Activated naive CD8-positive, alpha-beta T cell treated with anti-CD3 and anti-CD28 coated beads, Interleukin-2, amount 10 ng/mL, durations not matched to agents 7 days and 5 days (primary cell): ENCODE measurements around the gene TRIO. TPM values are rescaled to one million over a fixed set of nuclear protein-coding genes. Genes with fewer than 3 reads are reported as not detected.

Source experiments
- ATAC-seq: fragments of 150-1000 bp; cut with Tn5 transposase; one replicate; pipeline ENCODE4 v1.10.0; 2021; ENCODE audit warnings: low read depth, moderate library complexity
- POLR2A ChIA-PET: fragments of 350-600 bp; sonication (Branson Sonifier 250); formaldehyde crosslinking; loops from one replicate; lab custom pipeline; 2021; ENCODE audit warnings: antibody characterized with exemption; lab: Charles Lee
- DNase-seq: peaks from one replicate; pipeline ENCODE4 v3.0.0; 2021
- H3K27ac Mint-ChIP-seq: one replicate; pipeline ENCODE4 v1.8.0; 2022; ENCODE audit warnings: mild to moderate bottlenecking, mixed read lengths
- H3K27me3 Mint-ChIP-seq: one replicate; pipeline ENCODE4 v1.8.0; 2022; ENCODE audit warnings: mild to moderate bottlenecking, moderate library complexity, mixed read lengths
- H3K36me3 Mint-ChIP-seq: one replicate; pipeline ENCODE4 v1.8.0; 2021; ENCODE audit warnings: mild to moderate bottlenecking, mixed read lengths
- H3K4me1 Mint-ChIP-seq: one replicate; pipeline ENCODE4 v1.8.0; 2021; ENCODE audit warnings: mixed read lengths
- H3K4me3 Mint-ChIP-seq: one replicate; pipeline ENCODE4 v1.8.0; 2022; ENCODE audit warnings: mild to moderate bottlenecking, moderate library complexity, mixed read lengths
- H3K9me3 Mint-ChIP-seq: one replicate; pipeline ENCODE4 v1.8.0; 2021; ENCODE audit warnings: mixed read lengths
- total RNA-seq, 2 experiments: library from RNA; stranded (reverse); gene quantifications; one replicate each; pipeline ENCODE4 v1.2.3, GENCODE V29; 2021

TRIO gene
- total RNA-seq, 2 experiments from 2014 or later: 7.7 to 7.9 TPM

- no peak for DNase-seq
- no peak for ATAC-seq
- H3K27ac Mint-ChIP-seq: no peak overlapping the region
- H3K27me3 Mint-ChIP-seq: peaks cover 6% of the 10 kb centered on the region
- H3K36me3 Mint-ChIP-seq: no peaks in the 10 kb centered on the region
- no peaks in the 10 kb centered on the region for H3K9me3 Mint-ChIP-seq
- H3K4me1 Mint-ChIP-seq: no peaks in the 10 kb centered on the region
- H3K4me3 Mint-ChIP-seq: no peak overlapping the region
- POLR2A ChIA-PET: no interaction called here
These were observed 149.9 kb downstream of the TRIO start for GRCh38 chr5:14292766-14293658.

DNA sequence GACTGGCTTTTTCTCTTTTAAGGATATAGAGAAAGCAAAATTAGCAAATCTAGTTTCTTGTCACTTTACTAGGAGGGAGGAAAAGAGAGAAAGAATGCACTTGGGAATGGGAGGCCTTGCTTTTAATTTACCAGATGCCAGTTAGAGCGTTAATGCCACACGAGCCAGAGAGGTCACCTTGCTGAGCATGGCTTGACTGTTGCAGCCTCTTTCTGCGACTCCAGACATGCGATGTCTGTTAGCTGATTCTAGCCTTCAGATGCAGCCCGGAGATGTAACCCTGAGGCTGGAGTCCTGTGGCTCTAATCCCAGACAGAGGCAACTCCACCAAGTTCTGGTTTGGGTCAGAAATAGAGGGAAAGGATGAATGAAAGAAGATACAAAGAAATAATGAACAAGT is 152.5 kb downstream of the TRIO start:
- no peak for ATAC-seq
- Mint-ChIP-seq H3K4me3 (no peak overlapping the region), H3K4me1 (no peaks in the 10 kb centered on the region), H3K9me3 (no peaks in the 10 kb centered on the region), H3K27ac (no peak overlapping the region), H3K36me3 (no peaks in the 10 kb centered on the region), H3K27me3 (peaks cover 6% of the 10 kb centered on the region)
- POLR2A ChIA-PET: no interaction called here
- DNase-seq: no peak

- Mint-ChIP-seq H3K27me3 (peaks cover 10% of the 10 kb centered on the region), H3K36me3 (no peaks in the 10 kb centered on the region), H3K4me1 (no peaks in the 10 kb centered on the region), H3K9me3 (no peaks in the 10 kb centered on the region), H3K4me3 (no peak overlapping the region), H3K27ac (no peak overlapping the region)
- DNase-seq (no peak), ATAC-seq (no peak)
- POLR2A ChIA-PET: no interaction called here
These were observed 153.6 kb downstream of the TRIO start for GRCh38 chr5:14296533-14297331.

GRCh38 chr5:14297697-14298096 is 154.6 kb downstream of the TRIO start:
- H3K36me3 Mint-ChIP-seq: no peaks in the 10 kb centered on the region
- H3K4me1 Mint-ChIP-seq: no peaks in the 10 kb centered on the region

DNA sequence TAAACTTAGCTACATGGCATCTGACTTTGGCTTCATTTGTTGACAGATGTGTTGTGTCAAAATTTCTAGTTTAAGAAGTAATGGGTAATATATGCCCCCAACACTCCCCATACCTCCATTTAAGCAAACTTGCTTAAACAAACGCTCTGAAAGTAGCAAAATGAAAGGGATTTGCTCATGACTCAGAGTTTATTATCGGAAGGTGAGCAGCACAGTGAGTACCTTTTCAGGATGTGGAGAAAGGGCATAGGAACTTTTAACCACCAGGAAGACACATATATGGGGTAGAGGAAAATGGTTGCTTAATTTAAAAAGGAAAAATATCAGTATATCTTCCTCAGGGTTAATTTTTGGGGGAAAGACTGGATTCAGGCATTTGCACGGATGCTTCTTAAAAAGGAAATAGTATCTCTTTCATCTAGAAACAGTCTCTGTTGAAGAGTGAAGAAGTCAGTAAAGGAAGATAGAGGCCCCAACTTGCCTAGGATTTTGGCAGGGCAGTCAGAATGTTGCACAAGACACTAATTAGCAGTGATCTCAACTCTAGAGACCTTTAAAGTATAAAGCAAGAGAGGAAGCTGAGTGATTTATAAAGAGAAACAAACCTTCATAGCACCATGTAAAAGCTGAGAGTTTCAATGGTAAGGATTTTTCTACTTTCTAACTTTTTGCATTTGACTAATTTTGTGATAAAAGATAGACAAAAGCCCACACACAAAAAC is 155.1 kb downstream of the TRIO start:
- peaks cover 7% of the 10 kb centered on the region for H3K27me3 Mint-ChIP-seq
- H3K4me3 Mint-ChIP-seq: no peak overlapping the region
- no peaks in the 10 kb centered on the region for H3K4me1 Mint-ChIP-seq
- DNase-seq: no peak
- no peaks in the 10 kb centered on the region for H3K9me3 Mint-ChIP-seq
- POLR2A ChIA-PET: no interaction called here
- no peaks in the 10 kb centered on the region for H3K36me3 Mint-ChIP-seq
- no peak overlapping the region for H3K27ac Mint-ChIP-seq
- ATAC-seq: no peak

More at GRCh38 chr5:14297697-14298096, 154.6 kb downstream of the TRIO start:
- H3K4me3 Mint-ChIP-seq: no peak overlapping the region
- POLR2A ChIA-PET: no interaction called here
- DNase-seq (no peak), ATAC-seq (no peak)
- no peaks in the 10 kb centered on the region for H3K9me3 Mint-ChIP-seq
- peaks cover 7% of the 10 kb centered on the region for H3K27me3 Mint-ChIP-seq
- H3K27ac Mint-ChIP-seq: no peak overlapping the region

DNA sequence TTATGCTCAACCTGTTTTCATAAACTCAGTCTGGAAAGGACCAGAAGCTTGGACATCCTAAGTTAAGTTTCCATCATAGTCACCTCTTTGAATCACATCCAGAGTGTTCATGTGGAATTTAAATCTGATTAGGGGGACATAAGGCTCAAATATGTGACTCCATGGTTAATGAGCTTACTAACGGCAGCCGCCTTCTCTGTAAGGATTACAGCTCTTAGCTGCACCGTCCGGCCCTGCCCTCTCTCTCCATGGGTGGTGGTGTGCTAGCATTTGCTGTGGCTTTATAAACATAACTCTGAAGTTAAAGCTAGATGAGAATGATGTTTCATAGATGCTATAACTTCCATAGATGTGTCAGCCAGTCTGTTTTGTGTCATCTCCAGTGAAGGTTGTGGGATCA is 156.5 kb downstream of the TRIO start:
- POLR2A ChIA-PET: no interaction called here
- Mint-ChIP-seq H3K4me3 (no peak overlapping the region), H3K36me3 (no peaks in the 10 kb centered on the region), H3K27ac (no peak overlapping the region), H3K27me3 (peaks cover 4% of the 10 kb centered on the region), H3K4me1 (no peaks in the 10 kb centered on the region), H3K9me3 (no peaks in the 10 kb centered on the region)
- no peak for DNase-seq
- no peak for ATAC-seq

DNA sequence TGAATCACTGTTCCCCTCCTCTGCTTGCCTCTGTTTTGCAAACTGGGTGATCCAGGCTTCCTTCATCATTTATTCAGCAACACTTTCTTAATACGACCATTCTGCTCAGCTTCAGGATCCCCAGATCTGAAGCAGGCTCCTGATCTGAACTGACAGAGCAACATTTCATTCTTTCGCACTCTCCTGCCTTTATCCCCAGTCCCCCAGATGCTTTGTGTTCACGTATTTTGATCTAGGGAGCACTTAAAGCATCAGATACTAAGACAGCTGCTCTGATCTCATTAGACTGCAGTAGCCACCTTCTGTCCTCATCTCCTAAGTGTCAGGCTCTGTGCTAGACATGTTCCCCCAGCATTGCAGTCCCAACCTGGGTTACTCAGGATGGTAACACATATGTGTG is 158.0 kb downstream of the TRIO start:
- Mint-ChIP-seq H3K4me3 (no peak overlapping the region), H3K9me3 (no peaks in the 10 kb centered on the region), H3K4me1 (no peaks in the 10 kb centered on the region), H3K36me3 (no peaks in the 10 kb centered on the region), H3K27ac (no peak overlapping the region), H3K27me3 (peaks cover 4% of the 10 kb centered on the region)
- POLR2A ChIA-PET: no interaction called here
- ATAC-seq (no peak), DNase-seq (no peak)

- no peaks in the 10 kb centered on the region for H3K36me3 Mint-ChIP-seq
- H3K27me3 Mint-ChIP-seq: peaks cover 4% of the 10 kb centered on the region
- ATAC-seq: no peak
- H3K4me1 Mint-ChIP-seq: no peaks in the 10 kb centered on the region
- POLR2A ChIA-PET: no interaction called here
- DNase-seq: no peak
- H3K9me3 Mint-ChIP-seq: no peaks in the 10 kb centered on the region
- no peak overlapping the region for H3K4me3 Mint-ChIP-seq
- H3K27ac Mint-ChIP-seq: no peak overlapping the region
These were observed 159.2 kb downstream of the TRIO start for GRCh38 chr5:14302330-14302729.

DNA sequence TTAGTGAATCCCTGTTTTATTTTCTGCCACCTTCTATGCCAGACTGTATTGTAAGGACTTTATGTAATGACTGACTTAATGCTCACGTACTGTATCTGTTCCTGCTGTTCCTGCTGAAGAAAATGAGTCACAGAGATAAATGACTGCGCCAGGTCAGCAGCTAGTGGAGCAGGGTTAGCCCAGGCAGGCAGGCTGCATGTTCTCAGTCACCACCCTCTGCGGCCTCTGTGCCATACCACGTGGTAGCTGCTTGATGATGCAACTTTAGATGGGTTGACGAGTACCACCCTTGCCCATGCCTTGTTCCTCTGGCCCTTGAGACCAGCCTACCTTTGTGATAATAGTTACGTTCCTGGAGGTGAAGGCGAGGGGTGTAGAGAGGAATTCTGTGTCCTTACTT is 161.9 kb downstream of the TRIO start:
- Mint-ChIP-seq H3K4me3 (no peak overlapping the region), H3K27me3 (peaks cover 4% of the 10 kb centered on the region), H3K36me3 (no peaks in the 10 kb centered on the region), H3K9me3 (peaks cover 6% of the 10 kb centered on the region), H3K27ac (no peak overlapping the region), H3K4me1 (no peaks in the 10 kb centered on the region)
- POLR2A ChIA-PET: no interaction called here
- ATAC-seq (no peak), DNase-seq (no peak)

GRCh38 chr5:14306329-14306815 is 163.2 kb downstream of the TRIO start:
- H3K27me3 Mint-ChIP-seq: peaks cover under 1% of the 10 kb centered on the region
- H3K4me1 Mint-ChIP-seq: no peaks in the 10 kb centered on the region
- POLR2A ChIA-PET: no interaction called here
- H3K36me3 Mint-ChIP-seq: no peaks in the 10 kb centered on the region
- no peak overlapping the region for H3K4me3 Mint-ChIP-seq
- no peak for ATAC-seq
- peaks cover 6% of the 10 kb centered on the region for H3K9me3 Mint-ChIP-seq
- no peak for DNase-seq
- no peak overlapping the region for H3K27ac Mint-ChIP-seq

DNA sequence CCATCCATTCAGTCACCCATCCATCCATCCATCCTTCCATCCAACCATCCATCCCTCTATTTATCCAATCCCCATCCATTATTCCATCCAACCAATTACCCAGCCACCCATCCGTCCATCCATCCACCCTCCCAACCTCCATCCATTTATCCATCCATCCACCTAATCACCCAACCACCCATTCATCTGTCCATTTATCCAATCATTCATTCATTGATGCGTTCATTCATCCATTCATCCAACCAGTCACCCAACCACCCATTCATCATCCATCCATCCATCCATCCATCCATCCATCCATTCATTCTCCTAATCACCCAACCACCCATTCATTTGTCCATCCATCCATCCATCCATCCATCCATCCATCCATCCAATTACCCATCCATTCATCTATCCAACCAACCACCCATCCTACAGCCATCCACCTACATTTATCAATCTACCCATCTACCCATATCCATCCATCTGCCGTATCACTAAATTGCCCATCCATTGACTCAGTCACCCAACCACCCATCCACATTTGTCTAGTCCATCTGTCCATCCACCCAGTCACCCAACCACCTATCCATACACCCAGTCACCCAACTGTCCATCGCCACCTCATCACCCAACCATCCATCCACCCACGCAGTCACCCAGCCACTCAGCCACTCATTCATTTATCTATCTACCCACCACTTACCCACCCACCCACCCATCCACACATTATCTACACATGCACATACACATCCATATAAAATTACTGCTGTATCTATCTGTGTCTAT is 165.4 kb downstream of the TRIO start:
- peaks cover 6% of the 10 kb centered on the region for H3K9me3 Mint-ChIP-seq
- no peaks in the 10 kb centered on the region for H3K27me3 Mint-ChIP-seq
- ATAC-seq (no peak), DNase-seq (no peak)
- no peaks in the 10 kb centered on the region for H3K36me3 Mint-ChIP-seq
- no peak overlapping the region for H3K27ac Mint-ChIP-seq
- POLR2A ChIA-PET: no interaction called here
- H3K4me1 Mint-ChIP-seq: no peaks in the 10 kb centered on the region
- H3K4me3 Mint-ChIP-seq: no peak overlapping the region

- Mint-ChIP-seq H3K4me1 (no peaks in the 10 kb centered on the region), H3K9me3 (peaks cover 6% of the 10 kb centered on the region), H3K36me3 (no peaks in the 10 kb centered on the region), H3K4me3 (no peak overlapping the region), H3K27ac (no peak overlapping the region), H3K27me3 (no peaks in the 10 kb centered on the region)
- POLR2A ChIA-PET: no interaction called here
- ATAC-seq: no peak
- DNase-seq: no peak
These were observed 166.1 kb downstream of the TRIO start for GRCh38 chr5:14309199-14309598.
